ENCODE measurements around the gene ELOB.

DNA sequence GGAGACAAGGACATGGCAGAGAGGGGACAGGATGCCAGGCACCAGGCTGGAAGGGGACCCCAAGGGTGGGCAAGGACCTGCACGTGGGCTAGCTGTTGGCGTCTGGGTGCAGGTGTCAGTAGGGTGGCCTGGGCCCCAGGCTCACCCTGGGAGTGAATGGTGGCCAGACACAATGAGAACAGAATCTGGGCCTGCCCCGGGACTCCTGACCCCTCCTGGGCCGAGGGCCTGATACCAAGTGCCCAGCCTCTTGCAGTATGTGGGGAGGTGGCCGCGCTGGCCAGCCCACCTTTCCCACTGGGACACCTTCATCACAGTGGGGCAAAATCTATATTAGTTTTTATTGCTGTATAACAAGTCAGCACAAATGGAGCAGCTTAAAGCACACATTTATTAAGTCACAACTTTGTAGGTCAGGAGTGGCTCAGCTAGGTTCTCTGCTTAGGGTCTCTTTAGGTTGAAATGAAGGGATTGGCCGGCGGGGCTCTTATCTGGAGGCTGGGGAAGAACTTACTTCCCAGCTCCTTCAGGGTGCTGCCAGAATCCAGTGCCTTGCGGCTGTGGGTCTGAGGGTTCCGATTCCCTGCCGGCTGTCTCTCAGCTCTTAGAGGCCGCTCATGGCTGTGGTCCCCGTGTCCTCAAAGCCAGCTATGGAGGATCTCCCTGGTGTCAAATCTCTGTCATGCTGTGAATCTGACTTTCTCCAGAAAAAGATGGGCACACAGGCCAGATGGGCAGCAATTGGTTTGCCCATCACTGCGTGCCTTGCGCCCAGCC is 6.7 kb upstream of the ELOB start:
- TF ChIP-seq POLR2A (IDR thresholded peaks at IDR 0.05) = no peak
- TF ChIP-seq, protein P1, sequence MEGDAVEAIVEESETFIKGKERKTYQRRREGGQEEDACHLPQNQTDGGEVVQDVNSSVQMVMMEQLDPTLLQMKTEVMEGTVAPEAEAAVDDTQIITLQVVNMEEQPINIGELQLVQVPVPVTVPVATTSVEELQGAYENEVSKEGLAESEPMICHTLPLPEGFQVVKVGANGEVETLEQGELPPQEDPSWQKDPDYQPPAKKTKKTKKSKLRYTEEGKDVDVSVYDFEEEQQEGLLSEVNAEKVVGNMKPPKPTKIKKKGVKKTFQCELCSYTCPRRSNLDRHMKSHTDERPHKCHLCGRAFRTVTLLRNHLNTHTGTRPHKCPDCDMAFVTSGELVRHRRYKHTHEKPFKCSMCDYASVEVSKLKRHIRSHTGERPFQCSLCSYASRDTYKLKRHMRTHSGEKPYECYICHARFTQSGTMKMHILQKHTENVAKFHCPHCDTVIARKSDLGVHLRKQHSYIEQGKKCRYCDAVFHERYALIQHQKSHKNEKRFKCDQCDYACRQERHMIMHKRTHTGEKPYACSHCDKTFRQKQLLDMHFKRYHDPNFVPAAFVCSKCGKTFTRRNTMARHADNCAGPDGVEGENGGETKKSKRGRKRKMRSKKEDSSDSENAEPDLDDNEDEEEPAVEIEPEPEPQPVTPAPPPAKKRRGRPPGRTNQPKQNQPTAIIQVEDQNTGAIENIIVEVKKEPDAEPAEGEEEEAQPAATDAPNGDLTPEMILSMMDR (IDR thresholded peaks at IDR 0.05 in 4 of 5, conservative IDR thresholded peaks at IDR 0.05 in 1 of 5) = no peak
